Activated CD4-positive, CD25-positive, alpha-beta regulatory T cell treated with anti-CD3 and anti-CD28 coated beads, Interleukin-2, amount 50 U/mL, for 16 hours (primary cell): ENCODE measurements around the gene HTT-AS.
A peak's percentile ranks its signal among the peaks of the same experiment; 100 is the strongest.

ENCODE experiments used
- DNase-seq: peaks from one replicate; pipeline ENCODE4 v3.0.0-alpha.2; 2020; ENCODE audit warnings: low read depth, low spot score

Gene HTT-AS

DNA sequence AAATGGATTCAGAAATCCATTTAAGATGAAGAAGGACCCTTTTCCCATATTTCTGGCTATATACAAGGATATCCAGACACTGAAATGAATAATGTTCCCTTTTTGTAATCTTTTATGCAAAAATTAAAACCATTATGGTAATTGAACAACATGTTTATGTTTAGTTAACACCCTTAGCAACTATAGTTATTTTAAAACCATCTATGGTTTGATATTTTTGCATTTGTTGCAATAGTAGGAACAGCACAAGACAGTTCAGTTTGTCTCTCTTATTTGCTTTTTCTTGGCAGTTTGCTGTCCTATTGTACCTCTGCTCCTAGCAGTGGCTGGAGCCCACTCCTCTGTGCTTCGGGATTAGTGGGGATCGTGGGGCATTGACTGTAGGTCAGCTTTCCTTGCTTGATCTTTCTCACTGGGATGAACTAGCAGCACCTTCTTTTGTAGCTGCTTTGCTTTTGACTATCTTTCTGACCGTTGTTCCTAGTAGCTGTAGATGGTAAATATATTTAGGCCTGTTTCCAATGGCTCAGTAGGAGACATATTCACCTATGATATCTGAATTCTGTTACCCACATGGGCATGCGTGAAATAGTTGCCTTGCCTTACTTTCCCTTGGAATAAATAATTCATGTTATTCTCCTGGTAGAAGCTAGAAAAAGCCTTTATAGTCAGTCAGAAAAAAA, 12.9 kb upstream of the HTT-AS start:
- DNase-seq = no peak

DNA sequence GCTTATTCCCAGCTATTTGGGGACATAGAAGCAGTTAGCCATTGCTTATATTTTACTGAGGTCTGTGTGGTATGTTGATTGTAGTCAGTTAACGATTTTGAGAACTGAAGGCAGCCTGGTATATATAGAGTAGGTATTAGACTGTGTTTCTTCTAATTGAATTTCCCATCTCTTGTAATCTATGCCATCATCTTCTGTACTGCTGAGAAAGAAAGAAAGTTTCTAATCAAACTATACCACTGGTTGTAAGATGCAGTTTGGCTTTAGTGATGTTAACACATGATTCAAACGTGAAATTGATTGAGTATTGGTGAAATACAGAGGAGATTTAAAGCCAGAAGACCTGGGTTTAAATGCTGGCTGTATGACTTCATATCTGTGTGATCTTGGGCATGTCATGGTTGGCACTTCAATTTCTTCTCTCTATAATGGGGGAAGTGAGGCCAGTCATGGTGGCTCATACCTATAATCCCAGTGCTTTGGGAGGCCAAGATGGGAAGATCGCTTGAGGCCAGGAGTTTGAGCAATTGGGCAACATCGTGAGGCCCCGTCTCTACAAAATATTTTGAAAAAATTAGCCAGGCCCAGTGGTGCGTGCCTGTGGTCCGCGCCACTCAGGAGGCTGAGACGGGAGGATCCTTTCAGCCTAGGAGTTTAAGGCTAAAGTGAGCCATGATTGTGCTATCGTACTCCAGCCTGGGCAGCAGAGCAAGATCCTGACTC, 11.8 kb upstream of the HTT-AS start:
- no peak for DNase-seq

DNA sequence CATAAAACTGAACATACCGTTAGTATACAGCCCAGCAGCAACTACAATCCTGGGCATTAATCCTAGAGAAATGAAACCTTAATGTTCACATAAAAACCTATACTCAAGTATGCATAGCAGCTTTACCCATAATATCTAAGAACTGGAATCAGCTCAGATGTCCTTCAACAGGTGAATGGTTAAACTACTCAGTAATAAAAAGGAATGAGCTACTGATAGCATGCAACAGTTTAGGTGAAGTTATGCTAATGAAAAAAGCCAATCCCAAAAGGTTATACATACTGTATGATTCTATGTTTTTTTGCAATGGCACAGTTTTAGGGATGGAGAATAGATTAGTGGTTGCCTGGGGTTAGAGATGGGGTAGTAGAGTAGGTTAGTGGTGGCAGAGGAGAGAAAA, 9.4 kb upstream of the HTT-AS start:
- no peak for DNase-seq

DNA sequence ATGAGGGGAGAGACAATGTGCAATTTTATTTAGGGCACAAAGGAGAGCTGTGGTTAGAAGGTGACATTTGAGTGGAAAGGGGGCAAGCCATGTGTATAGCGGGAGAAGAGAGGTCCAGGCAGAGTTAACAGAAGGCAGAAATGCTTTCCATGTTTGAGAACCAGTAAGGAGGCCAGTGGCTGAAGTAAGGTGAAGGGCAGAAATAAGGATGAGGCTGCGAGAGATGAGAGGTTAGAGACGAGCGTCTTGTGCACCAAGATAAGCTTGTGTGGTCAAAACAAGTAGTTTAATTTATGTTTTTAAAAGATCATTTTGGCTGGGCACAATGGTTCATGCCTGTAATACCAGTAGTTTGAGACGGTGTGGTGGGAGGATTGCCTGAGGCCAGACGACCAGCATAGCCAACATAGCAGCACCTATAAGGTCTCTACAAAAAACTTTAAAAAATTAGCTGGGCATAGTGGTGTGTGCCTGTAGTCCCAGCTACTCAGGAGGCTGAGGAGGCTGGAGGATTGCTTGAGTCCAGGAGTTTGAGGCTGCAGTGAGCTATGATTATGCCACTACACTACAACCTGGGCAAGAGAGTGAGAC, 8.7 kb upstream of the HTT-AS start:
- DNase-seq = no peak

DNA sequence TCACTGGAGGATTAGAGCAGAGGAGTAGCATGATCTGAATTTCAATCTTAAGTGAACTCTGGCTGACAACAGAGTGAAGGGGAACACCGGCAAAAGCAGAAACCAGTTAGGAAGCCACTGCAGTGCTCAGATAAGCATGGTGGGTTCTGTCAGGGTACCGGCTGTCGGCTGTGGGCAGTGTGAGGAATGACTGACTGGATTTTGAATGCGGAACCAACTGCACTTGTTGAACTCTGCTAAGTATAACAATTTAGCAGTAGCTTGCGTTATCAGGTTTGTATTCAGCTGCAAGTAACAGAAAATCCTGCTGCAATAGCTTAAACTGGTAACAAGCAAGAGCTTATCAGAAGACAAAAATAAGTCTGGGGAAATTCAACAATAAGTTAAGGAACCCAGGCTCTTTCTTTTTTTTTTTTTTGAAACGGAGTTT, 5.4 kb upstream of the HTT-AS start:
- DNase-seq = no peak

DNA sequence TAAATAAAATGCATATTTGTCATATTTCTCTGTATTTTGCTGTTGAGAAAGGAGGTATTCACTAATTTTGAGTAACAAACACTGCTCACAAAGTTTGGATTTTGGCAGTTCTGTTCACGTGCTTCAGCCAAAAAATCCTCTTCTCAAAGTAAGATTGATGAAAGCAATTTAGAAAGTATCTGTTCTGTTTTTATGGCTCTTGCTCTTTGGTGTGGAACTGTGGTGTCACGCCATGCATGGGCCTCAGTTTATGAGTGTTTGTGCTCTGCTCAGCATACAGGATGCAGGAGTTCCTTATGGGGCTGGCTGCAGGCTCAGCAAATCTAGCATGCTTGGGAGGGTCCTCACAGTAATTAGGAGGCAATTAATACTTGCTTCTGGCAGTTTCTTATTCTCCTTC, 3.5 kb upstream of the HTT-AS start:
- DNase-seq = no peak

DNA sequence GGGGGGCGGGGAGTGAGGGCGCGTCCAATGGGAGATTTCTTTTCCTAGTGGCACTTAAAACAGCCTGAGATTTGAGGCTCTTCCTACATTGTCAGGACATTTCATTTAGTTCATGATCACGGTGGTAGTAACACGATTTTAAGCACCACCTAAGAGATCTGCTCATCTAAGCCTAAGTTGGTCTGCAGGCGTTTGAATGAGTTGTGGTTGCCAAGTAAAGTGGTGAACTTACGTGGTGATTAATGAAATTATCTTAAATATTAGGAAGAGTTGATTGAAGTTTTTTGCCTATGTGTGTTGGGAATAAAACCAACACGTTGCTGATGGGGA, 1.3 kb upstream of the HTT-AS start:
- DNase-seq = no peak

DNA sequence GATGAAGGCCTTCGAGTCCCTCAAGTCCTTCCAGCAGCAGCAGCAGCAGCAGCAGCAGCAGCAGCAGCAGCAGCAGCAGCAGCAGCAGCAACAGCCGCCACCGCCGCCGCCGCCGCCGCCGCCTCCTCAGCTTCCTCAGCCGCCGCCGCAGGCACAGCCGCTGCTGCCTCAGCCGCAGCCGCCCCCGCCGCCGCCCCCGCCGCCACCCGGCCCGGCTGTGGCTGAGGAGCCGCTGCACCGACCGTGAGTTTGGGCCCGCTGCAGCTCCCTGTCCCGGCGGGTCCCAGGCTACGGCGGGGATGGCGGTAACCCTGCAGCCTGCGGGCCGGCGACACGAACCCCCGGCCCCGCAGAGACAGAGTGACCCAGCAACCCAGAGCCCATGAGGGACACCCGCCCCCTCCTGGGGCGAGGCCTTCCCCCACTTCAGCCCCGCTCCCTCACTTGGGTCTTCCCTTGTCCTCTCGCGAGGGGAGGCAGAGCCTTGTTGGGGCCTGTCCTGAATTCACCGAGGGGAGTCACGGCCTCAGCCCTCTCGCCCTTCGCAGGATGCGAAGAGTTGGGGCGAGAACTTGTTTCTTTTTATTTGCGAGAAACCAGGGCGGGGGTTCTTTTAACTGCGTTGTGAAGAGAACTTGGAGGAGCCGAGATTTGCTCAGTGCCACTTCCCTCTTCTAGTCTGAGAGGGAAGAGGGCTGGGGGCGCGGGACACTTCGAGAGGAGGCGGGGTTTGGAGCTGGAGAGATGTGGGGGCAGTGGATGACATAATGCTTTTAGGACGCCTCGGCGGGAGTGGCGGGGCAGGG, 711 bp upstream of the HTT-AS start:
- peak; percentile 10 for DNase-seq

DNA sequence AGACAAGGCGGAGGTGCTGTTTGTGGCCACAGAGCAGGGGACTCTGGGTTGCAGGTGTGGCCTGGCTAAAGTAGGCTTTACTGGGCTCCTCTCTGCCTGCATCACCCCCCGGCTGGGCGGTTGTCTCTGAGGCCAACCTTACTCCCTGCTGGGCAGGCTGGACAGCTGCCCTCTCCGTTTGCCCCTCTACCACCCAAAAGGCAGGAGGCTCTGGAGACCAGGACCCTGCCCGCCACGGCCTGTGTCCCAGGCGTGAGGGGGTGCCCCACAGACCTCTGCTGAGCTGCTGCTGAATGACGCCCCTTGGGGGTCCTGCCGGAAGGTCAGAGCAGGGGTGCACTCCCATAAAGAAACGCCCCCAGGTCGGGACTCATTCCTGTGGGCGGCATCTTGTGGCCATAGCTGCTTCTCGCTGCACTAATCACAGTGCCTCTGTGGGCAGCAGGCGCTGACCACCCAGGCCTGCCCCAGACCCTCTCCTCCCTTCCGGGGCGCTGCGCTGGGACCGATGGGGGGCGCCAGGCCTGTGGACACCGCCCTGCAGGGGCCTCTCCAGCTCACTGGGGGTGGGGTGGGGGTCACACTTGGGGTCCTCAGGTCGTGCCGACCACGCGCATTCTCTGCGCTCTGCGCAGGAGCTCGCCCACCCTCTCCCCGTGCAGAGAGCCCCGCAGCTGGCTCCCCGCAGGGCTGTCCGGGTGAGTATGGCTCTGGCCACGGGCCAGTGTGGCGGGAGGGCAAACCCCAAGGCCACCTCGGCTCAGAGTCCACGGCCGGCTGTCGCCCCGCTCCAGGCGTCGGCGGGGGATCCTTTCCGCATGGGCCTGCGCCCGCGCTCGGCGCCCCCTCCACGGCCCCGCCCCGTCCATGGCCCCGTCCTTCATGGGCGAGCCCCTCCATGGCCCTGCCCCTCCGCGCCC, 920 bp downstream of the HTT-AS start:
- no peak for DNase-seq

DNA sequence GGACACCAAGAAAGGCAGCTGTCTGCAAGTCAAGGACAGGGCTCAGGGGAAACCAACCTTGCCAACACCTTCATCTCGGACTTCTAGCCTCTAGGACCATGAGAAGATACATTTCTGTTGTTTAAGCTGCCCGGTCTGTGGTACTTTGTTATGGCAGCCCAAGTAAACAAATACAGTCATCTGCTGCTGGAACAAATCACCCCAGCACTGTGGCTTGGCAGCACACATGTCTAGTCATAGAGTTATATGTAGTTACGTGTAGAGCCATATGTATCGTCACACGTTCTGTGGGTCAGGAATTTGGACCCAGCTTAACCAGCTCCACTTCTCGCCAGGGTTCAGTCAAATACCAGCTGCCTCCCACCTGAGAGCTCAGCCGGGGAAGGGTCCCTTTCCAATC, 2.5 kb downstream of the HTT-AS start:
- DNase-seq = no peak

DNA sequence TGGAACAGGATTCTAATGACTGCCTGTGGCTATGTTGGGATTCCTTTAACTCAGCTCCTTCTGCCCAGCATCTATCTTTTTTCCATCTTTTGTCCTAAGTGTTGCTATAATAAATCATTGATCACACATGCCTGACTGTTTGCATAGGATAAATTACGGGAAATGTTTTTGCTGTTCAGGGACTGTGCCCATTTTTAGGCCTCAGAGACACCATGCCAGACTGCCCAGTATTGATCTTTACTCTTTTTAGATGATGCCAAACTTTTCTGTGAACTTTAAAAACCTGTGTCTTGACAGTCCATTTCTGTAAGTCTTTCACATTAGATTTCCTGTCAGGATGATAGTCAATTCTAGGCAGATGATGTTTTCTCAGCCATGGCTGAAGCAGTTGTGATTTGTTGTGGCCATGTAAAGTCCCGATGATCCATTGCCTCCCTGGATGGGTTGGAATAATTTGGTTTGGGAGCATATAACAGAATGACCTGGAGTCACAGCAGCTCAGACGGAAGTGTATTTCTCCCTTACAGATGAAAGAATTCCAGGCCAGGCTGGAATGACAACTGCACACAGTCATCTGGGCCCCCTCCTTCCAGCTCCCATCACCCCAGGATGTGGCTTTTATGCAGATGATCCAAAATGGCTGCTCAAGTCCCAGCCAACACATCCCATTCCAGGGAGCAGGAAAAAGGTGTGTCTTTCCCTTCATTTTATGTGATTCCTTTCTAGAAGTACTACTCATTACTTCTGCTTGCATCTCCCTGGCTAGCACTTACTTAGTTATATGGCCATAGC, 3.4 kb downstream of the HTT-AS start:
- no peak for DNase-seq

DNA sequence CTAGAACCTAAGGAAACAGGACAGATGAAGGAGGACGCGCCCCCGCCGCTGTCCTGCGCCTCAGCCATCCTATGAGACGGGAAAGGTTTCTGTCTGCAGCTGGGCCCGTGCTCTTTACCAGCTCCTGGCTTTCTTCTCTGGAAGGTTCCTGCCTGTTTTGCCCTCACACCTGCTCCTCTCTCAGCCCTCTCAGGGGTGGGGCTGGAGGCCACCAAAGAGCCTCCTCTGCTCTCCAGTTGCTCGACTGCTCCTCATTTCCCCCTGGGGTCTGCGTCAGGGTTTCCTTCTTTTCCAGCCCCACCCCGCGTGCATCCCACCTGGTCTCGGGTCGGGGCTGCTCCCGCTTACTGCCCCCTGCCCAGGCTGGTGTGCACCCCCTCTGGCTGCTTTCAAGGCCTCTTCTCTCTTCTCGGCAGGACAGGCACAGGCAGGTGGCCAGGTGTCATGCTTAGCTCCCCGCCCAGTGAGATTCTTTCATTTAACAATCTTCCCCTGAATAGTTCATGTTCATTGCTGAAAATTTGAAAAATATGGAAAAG, 4.6 kb downstream of the HTT-AS start:
- DNase-seq = no peak

DNA sequence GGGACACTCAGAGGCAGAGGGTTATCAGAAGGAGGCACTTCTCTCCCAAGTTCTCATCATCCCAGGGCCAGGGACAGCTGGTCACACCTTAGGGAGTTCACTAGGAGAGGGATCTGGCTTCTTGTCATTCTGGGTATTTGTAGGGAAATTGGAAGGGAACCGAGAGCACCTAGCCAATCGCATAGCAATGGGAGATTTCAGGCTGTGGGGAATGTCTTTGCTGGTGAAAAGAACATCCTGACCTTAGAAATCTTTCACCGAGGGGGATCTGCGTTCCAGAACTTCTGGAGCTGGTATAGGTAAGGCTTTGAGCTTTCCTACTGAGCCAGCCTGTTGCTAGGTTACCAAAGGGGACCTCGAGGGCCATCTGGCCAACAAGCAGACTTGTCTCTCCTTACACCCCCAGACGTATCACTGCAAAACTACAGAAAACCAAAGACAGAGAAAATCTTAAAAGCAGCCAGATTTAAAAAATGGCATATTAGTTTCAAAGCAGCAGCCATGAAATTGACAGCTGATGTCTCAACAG, 6.8 kb downstream of the HTT-AS start:
- DNase-seq = no peak

DNA sequence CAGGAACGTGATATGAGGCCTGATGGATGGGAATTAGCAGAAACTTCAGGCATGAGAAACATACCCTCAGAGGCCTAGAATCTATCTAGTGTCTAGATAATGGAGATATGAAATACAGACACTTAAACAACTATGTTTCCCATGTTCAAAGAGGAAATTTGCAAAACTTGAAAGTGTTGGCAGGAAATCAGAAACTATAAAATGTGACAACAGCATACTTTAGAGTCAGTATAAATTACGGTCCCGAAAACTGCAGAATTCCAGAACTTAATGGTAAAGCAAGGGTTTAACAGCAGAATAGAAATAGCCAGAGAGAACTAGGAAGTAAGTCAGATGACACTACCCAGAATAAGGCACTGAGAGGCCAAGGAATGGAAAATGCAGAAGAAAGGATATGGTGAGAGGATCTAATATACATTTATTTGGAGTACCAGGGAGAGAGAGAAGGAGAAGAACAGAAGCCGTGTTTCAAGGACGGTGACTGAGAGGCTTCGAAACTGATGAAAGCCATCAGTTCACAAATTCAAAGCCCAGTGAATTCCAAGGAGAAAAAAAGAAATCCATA, 7.4 kb downstream of the HTT-AS start:
- DNase-seq = no peak

DNA sequence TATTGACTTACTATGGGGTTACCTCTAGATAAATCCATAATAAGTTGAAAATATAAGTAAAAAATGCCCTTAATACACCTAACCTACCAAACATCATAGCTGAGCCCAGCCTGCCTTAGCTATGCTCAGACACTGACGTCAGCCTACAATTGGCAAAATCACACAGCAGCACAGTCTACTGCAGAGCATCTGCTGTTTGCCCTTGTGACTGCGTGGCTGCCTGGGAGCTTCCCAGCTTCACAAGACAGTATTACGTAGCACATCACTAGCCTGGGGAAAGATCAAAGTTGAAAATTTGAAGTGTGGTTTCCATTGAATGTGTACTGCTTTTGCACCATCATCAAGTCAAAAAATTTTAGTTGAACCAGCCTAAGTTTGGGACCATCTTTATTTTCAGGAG, 8.8 kb downstream of the HTT-AS start:
- DNase-seq = no peak

DNA sequence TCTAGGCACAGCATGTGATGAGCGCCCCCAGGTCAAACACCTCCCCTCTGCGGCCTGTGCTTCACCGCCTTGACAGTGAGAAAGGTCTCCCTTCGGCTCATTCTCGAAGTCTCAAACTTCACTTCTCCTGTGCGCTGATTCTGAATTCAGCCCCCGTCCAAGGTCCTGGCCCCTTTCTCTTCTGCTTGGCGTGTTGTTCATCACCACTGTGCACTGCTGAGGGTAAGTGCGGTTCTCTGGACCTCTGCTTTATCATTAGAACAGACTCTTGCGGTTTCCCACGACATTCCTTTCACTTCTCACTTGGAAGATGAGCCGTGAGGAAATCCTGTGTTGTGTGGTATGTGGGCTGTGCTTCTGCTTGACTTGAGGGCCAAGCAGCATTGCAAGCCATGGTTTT, 11.9 kb downstream of the HTT-AS start:
- no peak for DNase-seq

DNA sequence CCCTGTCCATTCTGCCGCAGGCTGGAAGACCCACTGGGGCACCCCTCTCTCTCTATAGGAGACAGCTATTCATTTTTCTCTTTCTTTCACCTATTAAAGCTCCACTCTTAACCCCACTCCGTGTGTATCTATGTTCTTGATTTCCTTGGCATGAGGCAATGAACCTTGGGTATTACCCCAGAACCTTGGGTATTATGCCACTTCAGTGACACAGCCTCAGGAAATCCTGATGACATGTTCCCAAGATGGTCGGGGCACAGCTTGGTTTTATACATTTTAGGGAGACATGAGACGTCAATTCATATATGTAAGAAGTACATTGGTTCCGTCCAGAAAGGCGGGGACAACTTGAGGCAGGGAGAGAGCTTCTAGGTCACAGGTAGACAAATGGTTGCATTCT, 13.4 kb downstream of the HTT-AS start:
- no peak for DNase-seq

DNA sequence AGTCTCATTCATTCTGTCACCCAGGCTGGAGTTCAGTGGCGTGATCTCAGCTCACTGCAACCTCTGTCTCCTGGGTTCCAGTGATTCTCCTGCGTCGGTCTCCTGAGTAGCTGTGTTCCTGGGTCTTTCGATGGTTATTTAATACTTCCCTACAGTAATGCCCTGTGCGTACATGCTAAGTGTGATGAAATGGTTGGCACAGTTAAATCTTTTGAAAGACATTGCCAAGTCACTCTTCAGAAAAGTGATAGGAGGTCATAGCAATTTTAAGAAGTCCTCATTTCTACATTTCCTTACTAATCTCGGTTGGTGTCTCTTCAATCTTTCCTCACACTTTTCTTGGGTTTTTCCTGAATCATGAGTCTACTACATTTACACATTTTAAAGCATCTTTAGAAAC, 14.4 kb downstream of the HTT-AS start:
- DNase-seq = no peak

DNA sequence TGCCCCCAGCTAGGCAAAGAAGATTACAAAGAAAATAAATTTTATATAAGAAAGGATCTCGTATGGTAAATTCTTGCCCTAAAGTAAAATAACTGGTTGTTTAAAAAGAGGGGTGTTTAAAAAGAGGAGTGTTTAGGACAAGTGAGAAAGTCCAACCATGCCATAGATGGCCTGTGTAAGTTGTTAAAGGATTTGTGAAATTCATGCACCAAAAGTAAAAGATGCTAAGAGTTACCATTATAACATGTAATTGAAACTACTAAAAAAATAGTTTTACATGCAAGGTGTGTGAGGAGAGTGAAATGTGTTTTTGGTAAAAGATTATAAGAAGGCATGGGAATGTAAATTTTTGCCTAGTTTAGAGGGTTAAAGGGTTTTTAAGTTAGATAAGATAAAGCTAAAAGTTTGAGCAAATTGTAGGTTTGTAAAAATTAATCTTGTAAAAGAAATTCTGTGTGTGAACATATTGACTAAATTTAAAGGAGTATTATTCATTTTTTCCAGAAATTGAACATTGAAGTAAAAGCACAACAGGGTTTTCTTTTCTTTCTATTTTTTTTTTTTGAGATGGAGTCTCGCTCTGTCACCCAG, 20.1 kb downstream of the HTT-AS start:
- DNase-seq = no peak
